Measurements from ENCODE around the gene SLC9A3.
A peak's percentile ranks its signal among the peaks of the same experiment; 100 is the strongest.
"Not testable (repeated sequence)": the region's sequence is repeated elsewhere in the genome, so short reads cannot be mapped to it uniquely, and the experiment has no call there.

The SLC9A3 gene

GRCh38 chr5:524234-524972, at the start of gene SLC9A3:
Gene SLC9A3 (minus strand): TSS chr5:524449.
- no peak for DNase-seq

- no peak for DNase-seq
Observed at GRCh38 chr5:573976-574375, 49.7 kb upstream of the SLC9A3 start.

- DNase-seq = no peak
Observed at GRCh38 chr5:573206-573605, 49.0 kb upstream of the SLC9A3 start.

GRCh38 chr5:572398-573019, 48.3 kb upstream of the SLC9A3 start:
- peak; percentile 63 to 81 for DNase-seq

- DNase-seq = no peak
Observed at GRCh38 chr5:571791-572190, 47.5 kb upstream of the SLC9A3 start.

GRCh38 chr5:570886-571285, 46.6 kb upstream of the SLC9A3 start:
- DNase-seq = no peak

GRCh38 chr5:570446-570845, 46.2 kb upstream of the SLC9A3 start:
- no peak for DNase-seq

- DNase-seq = no peak
Observed at GRCh38 chr5:569868-570361, 45.7 kb upstream of the SLC9A3 start.

GRCh38 chr5:569358-569867, 45.2 kb upstream of the SLC9A3 start:
- DNase-seq = no peak

GRCh38 chr5:568809-569208, 44.6 kb upstream of the SLC9A3 start:
- no peak for DNase-seq

GRCh38 chr5:568061-568781, 44.0 kb upstream of the SLC9A3 start:
- DNase-seq = no peak

- DNase-seq = no peak
Observed at GRCh38 chr5:567664-568060, 43.4 kb upstream of the SLC9A3 start.

GRCh38 chr5:566636-567309, 42.5 kb upstream of the SLC9A3 start:
- DNase-seq = no peak

GRCh38 chr5:565782-566440, 41.7 kb upstream of the SLC9A3 start:
- no peak for DNase-seq

- no peak for DNase-seq
Observed at GRCh38 chr5:561408-561807, 37.2 kb upstream of the SLC9A3 start.

GRCh38 chr5:560792-561166, 36.5 kb upstream of the SLC9A3 start:
- no peak for DNase-seq

- DNase-seq = no peak
Observed at GRCh38 chr5:558871-559503, 34.7 kb upstream of the SLC9A3 start.

- DNase-seq = no peak
Observed at GRCh38 chr5:558326-558725, 34.1 kb upstream of the SLC9A3 start.

GRCh38 chr5:557917-558316, 33.7 kb upstream of the SLC9A3 start:
- not testable (repeated sequence) for DNase-seq

- DNase-seq = no peak
Observed at GRCh38 chr5:556909-557441, 32.7 kb upstream of the SLC9A3 start.

GRCh38 chr5:555058-555623, 30.9 kb upstream of the SLC9A3 start:
- DNase-seq = no peak

Data from NCI-H1930 (cell line).